Lung (tissue), 12 donors: ENCODE data around the gene DCBLD2. TPM values are rescaled to one million over a fixed set of nuclear protein-coding genes. Genes with fewer than 3 reads are reported as not detected.

ENCODE experiments used
- ATAC-seq: fragments of 200-7000 bp; cut with Tn5 transposase; one replicate; pipeline ENCODE4 v1.9.1; 2020; ENCODE audit warnings: moderate number of reproducible peaks; ENCODE audit not compliant: insufficient read depth, low FRiP score
- DNase-seq, 3 donors: peaks; one replicate each; pipeline ENCODE4 v3.0.0-alpha.2; 2013 to 2017
- H3K27ac ChIP-seq, 2 donors: one replicate each; pipeline ENCODE4 v1.5.1; 2013; ENCODE audit warnings: mild to moderate bottlenecking in 2 of 2, moderate library complexity in 2 of 2, control low read depth in 1 of 2, inconsistent platforms in 1 of 2, low read depth in 1 of 2, low read length in 1 of 2
- H3K27me3 ChIP-seq, 3 donors: one replicate each; pipeline ENCODE4 v1.5.1; 2013; ENCODE audit warnings: low read length in 2 of 3; ENCODE audit not compliant: control insufficient read depth in 3 of 3, insufficient read depth in 3 of 3
- H3K36me3 ChIP-seq, 4 donors: one replicate each; pipeline ENCODE4 v1.5.1; 2013; ENCODE audit warnings: low read length in 4 of 4, mild to moderate bottlenecking in 1 of 4, moderate library complexity in 1 of 4; ENCODE audit not compliant: control insufficient read depth in 4 of 4, insufficient read depth in 4 of 4
- H3K4me1 ChIP-seq, 5 donors: one replicate each; pipeline ENCODE4 v1.5.1; 2013; ENCODE audit warnings: low read length in 5 of 5, mild to moderate bottlenecking in 2 of 5, moderate library complexity in 1 of 5; ENCODE audit not compliant: control insufficient read depth in 5 of 5, insufficient read depth in 5 of 5
- H3K4me3 ChIP-seq: one replicate; pipeline ENCODE4 v1.5.1; 2013; ENCODE audit warnings: mild to moderate bottlenecking, control low read depth, moderate library complexity
- H3K9ac ChIP-seq, 2 donors: one replicate each; pipeline ENCODE4 v1.5.1; 2013; ENCODE audit warnings: low read length in 2 of 2, control low read depth in 1 of 2; ENCODE audit not compliant: insufficient read depth in 1 of 2
- H3K9me3 ChIP-seq, 4 donors: one replicate each; pipeline ENCODE4 v1.5.1; 2013; ENCODE audit warnings: low read length in 3 of 4, mild to moderate bottlenecking in 1 of 4, moderate library complexity in 1 of 4; ENCODE audit not compliant: control insufficient read depth in 4 of 4, insufficient read depth in 3 of 4
- CTCF ChIP-seq: IDR thresholded peaks from 2 replicates; pipeline ENCODE4 v1.5.1; 2012; ENCODE audit warnings: mild to moderate bottlenecking; ENCODE audit errors: control extremely low read depth, extremely low read depth
- WGBS, 2 donors: extraction: QIAGEN DNeasy Blood & Tissue Kit; methylation state at CpG; one replicate each; pipeline ENCODE4 v1.1.7; 2013; 5-methylcytosine and 5-hydroxymethylcytosine counted together
- polyA plus RNA-seq, 2 donors: library from polyadenylated mRNA; stranded (reverse); fragments of 200-250 nt; gene quantifications; one replicate each; pipeline ENCODE4 v1.2.1, GENCODE V29; 2013
- total RNA-seq, 2 donors: library from RNA; depleted of rRNA in 1 of 2; stranded (reverse); fragments of >200 nt in 1 of 2; gene quantifications; one replicate each; pipeline ENCODE4 v1.2.1, GENCODE V29; 2014 to 2021
- donor health status: control.
- donor health status: control.
- donor health status: Bipolar disorder and iron deficiency.
- donor health status: healthy.
- donor health status: DM: yes; HTN: yes; CAD: no.

The DCBLD2 gene
- total and polyA plus RNA-seq, 4 donors = 7.1 to 83.8 (median 18.5) TPM

- WGBS, 2 donors = 96 to 97% methylated on average over 2 of the region's 2 CpGs
- Histone ChIP-seq H3K4me1 (peaks cover 6 to 43% (median 10%) of the 10 kb centered on the region in 5 donors), H3K27me3 (no peaks in the 10 kb centered on the region), H3K4me3 (no peak overlapping the region), H3K36me3 (peaks cover 0 to 3% (median under 1%) of the 10 kb centered on the region in 4 donors), H3K9ac (no peak overlapping the region), H3K9me3 (no peaks in the 10 kb centered on the region), H3K27ac (peak overlapping the region in 1 of 2 donors; percentile 21)
- no peak for DNase-seq
- no peak for ATAC-seq
- TF ChIP-seq CTCF = no peak
These were observed 141.9 kb downstream of the DCBLD2 start for GRCh38 chr3:98759629-98760028.

GRCh38 chr3:98755601-98756000 lies 145.9 kb downstream of the DCBLD2 start:
- no peak for TF ChIP-seq CTCF
- no peak overlapping the region for H3K9ac ChIP-seq
- DNase-seq (no peak), ATAC-seq (no peak)
- H3K4me1 ChIP-seq = peaks cover 0 to 29% (median 0%) of the 10 kb centered on the region in 5 donors
- WGBS, 2 donors = 82% methylated on average over 4 of the region's 4 CpGs
- peak overlapping the region in 1 of 2 donors; percentile 89 for H3K27ac ChIP-seq
- peaks cover 0 to 3% (median under 1%) of the 10 kb centered on the region in 4 donors for H3K36me3 ChIP-seq
- H3K4me3 ChIP-seq = no peak overlapping the region
- no peaks in the 10 kb centered on the region for H3K27me3 ChIP-seq
- H3K9me3 ChIP-seq = no peaks in the 10 kb centered on the region

- TF ChIP-seq CTCF = no peak
- DNase-seq = no peak
- H3K27me3 ChIP-seq = no peaks in the 10 kb centered on the region
- WGBS, 2 donors = 50 to 58% methylated on average over 3 of the region's 3 CpGs
- H3K4me3 ChIP-seq = no peak overlapping the region
- H3K27ac ChIP-seq = peak overlapping the region in 1 of 2 donors; percentile 89
- H3K36me3 ChIP-seq = peaks cover 0 to 3% (median 0%) of the 10 kb centered on the region in 4 donors
- no peaks in the 10 kb centered on the region for H3K9me3 ChIP-seq
- no peak overlapping the region for H3K9ac ChIP-seq
- peaks cover 0 to 37% (median 0%) of the 10 kb centered on the region in 5 donors for H3K4me1 ChIP-seq
- ATAC-seq = no peak
These were observed 147.0 kb downstream of the DCBLD2 start for GRCh38 chr3:98754483-98754882.

GRCh38 chr3:98750276-98750919 lies 151.1 kb downstream of the DCBLD2 start:
- Histone ChIP-seq H3K27ac (peak overlapping the region in 1 of 2 donors; percentile 87), H3K9me3 (no peaks in the 10 kb centered on the region), H3K27me3 (no peaks in the 10 kb centered on the region), H3K4me1 (peaks cover 0 to 27% (median 0%) of the 10 kb centered on the region in 5 donors), H3K9ac (no peak overlapping the region), H3K4me3 (no peak overlapping the region), H3K36me3 (no peaks in the 10 kb centered on the region)
- ATAC-seq (no peak), DNase-seq (no peak)
- WGBS, 2 donors = 96 to 97% methylated on average over 1 of the region's 1 CpG
- TF ChIP-seq CTCF = no peak
